NCI-H2196 treated with DMSO at 0.1 percent for 48 hours (cell line): Measurements from ENCODE around the gene SEPTIN10.
"Not testable (repeated sequence)": the region's sequence is repeated elsewhere in the genome, so short reads cannot be mapped to it uniquely, and the experiment has no call there.

ENCODE experiments used
- DNase-seq: peaks from one replicate; lab custom pipeline; 2025; ENCODE audit not compliant: unreplicated experiment; lab: John Stamatoyannopoulos, UW

The SEPTIN10 gene

DNA sequence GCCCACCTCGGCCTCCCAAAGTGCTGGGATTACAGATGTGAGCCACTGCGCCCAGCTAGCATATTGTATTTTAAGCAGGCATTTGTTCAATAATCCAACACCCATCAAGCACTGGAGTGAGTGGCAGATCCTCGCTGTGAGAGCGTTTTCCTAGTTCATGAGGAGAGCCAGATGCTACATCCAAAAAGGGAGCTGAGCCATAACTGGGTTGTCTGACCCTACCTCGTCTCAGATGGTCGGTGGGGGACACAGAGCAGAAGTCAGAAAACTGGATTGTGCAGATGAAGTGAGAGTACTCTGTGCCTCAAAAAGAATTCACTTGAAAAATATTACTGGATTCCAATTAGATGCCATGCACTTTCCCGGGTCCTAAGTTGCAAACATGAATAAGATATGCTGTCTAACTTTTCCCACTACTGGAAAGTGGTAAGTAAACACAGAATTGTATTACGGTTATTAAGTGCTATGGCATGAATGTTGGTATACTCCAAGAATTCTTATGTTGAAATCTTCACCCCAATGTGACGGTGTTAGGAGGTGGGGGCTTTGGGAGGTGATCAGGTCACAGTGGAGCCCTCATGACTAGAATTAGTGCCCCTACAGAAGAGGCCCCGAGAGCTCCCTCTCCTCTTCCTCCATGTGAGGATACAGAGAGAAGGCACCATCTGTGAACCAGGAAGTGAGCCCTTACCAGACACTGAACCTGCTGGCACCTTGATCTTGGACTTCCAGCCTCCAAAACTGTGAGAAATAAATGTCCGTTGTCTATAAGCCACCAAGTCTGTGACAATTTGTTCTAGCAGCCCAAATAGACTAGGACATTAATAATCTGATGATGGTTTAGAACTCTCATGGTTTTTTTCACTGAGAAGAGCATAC is 21.9 kb upstream of the SEPTIN10 start:
- DNase-seq: no peak

DNA sequence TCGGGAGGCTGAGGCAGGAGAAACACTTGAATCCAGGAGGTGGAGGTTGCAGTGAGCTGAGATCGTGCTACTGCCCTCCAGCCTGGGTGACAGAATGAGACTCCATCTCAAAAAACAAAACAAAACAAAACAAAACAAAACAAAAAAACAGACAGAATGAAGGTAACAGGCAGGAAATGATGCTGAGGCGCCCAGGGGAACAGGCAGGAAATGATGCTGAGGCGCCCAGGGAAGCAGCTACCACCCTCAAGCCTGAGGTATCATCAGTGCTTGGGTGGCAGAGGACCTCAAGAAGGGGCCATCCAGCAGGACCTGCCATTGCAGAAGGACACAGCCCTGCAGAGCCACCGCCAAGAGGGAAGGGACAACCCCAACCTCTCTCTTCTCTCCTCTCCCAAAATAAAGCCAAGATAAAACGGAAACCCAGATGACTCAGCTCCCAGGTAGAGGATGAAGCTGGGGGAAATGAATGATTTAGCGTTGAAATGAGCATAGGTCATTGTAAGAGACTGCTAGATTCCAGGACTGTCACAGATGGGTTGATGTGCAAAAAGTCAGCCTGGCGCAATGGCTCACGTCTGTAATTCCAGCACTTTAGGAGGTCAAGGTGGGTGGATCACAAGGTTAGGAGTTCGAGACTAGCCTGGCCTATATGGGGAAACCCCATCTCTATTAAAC is 19.7 kb upstream of the SEPTIN10 start:
- DNase-seq: no peak

DNA sequence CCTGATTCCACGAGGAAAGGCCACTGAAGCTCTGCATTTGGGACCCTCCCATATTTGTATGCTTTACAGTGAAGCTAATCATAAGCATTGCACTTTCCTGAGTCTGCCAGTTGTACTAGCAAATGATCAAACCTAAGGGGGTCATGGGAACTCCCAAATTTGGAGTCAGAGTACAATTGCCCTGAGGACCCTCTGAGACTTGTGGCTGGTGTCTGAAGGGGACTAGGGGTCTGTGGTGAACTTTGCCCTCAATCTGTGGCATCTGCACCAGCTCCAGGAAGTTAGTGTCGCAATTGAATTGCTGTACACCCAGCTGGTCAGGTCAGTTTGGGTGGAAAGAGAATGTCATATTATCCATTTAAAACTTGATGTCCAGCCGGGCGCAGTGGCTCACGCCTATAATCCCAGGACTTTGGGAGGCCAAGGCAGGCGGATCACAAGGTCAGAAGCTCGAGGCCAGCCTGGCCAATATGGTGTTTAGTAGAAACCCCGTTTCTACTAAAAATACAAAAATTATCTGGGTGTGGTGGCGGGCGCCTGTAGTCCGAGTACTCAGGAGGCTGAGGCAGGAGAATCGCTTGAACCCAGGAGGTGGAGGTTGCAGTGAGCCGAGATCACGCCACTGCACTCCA is 18.5 kb upstream of the SEPTIN10 start:
- no peak for DNase-seq

DNA sequence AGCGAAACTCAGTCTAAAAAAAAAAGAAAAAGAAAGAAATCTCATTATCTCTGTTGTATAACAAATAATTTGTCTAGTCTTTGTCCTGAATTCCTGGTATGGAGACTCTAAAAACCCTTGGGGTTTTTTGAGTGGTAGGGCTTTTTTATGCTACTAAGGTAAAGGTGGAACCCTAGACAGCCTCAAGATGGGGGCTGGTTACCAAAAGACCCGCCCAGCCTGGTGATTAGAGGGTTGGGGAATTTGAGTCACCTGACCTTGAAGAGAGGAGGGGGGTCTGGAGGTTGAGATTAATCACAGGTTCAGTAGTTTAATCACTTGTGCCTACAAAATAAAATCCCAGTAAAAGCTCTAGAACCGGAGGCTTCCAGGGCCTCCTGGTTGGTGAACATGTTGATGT is 18.0 kb upstream of the SEPTIN10 start:
- no peak for DNase-seq

DNA sequence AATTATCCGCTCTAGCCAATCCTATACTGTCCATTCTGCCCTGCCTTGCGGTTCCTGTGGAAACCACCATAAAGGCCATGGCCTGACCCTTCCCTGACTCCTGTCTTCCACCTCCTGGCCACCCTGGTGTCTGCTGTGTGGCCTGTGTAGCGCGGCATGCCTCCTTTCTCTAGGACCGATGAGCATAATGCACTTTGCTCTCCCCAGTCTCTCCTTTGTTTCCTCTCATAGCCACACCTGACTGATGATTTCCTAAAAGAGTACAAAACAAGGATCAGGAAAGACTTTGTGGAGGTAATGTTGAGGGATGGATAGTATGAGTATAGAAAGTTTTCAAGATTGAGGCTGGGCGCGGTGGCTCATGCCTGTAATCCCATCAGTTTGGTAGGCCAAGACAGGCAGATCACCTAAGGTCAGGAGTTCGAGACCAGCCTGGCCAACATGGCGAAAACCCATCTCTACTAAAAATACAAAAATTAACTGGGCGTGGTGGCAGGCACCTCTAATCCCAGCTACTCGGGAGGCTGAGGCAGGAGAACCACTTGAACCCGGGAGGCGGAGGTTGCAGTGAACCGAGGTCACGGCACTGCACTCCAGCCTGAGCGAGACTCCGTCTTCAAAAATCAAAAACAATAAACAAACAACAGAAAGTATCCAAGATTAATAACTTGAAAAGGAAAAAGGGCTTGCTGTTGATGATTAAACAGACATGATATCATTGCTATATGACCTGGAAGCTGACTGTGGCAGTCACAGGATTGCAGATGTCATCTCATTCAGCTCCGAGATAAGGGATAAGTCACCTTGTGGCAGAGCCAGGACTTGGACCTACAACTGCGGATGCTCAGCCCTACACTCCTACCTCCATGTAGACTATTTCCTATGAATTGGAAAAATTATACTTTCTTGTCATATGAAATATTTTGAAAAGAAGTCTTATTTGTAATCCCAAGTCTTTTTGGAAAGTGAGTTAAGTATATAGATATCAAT is 17.0 kb upstream of the SEPTIN10 start:
- DNase-seq: no peak

DNA sequence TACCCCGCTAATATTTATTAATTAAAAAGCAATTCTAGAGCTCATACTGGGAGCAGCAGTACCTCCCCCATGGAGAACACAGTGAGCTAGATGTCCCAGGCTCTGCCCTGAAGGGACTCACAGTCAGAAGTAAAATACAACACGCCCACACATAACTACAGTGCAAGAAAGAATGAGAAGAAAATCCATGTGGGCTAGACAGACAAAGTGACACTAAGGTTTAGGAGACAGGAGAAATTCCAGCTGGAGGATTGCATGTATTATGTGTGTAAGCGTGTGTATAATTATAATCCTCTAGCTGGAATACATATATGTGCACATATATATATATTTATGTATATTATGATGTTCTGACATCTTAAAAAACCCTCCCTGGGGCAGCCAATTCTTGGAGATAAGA is 16.1 kb upstream of the SEPTIN10 start:
- no peak for DNase-seq

DNA sequence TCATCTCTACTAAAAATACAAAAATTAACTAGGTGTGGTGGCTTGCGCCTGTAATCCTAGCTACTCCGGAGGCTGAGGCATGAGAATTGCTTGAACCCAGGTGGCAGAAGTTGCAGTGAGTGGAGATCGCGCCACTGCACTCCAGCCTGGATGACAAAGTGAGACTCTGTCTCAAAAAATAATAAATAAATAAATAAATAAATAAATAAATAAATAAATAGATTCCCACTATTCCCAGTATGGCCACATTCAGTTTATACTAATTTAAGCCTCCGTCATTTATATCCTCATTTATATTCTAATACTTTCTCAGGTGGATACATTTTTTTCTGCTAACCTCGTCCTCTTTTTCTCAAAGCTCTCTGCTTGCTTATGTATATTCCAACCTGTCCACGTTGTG is 14.6 kb upstream of the SEPTIN10 start:
- DNase-seq: not testable (repeated sequence)

- no peak for DNase-seq
Measured at GRCh38 chr2:109624339-109624738, 10.6 kb upstream of the SEPTIN10 start.

- DNase-seq: no peak
Measured at GRCh38 chr2:109623923-109624322, 10.2 kb upstream of the SEPTIN10 start.

GRCh38 chr2:109623297-109623696 is 9.5 kb upstream of the SEPTIN10 start:
- DNase-seq: no peak

DNA sequence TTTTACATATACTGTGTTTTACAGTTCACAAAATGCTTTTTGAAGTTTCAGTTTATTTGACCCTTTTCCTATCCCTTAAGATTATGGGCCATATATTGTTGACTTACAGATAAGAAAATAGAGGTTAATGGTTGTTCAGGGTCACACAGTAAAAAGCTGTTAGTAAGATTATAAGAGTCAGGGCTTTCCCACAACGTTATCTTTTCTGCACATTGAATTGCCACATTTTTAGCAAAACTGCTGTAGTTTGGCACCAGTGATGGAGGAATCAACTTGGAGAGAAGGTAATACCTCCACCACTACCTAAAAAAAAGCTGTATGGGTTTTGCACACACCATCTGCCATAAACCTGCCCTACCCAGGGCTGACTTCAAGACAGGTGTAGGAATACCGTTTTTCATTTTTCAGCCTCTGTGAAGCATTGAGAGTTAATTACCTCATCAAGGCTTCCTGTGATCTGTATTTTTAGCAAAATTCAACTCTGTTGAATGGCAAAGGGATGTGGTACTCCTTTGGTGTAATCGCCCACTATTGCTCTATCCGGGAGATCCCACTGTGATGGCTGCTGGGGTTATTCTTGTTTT is 5.4 kb upstream of the SEPTIN10 start:
- DNase-seq: no peak

GRCh38 chr2:109616184-109616583 is 2.4 kb upstream of the SEPTIN10 start:
- no peak for DNase-seq

GRCh38 chr2:109615637-109616144 is 1.9 kb upstream of the SEPTIN10 start:
- DNase-seq: no peak

DNA sequence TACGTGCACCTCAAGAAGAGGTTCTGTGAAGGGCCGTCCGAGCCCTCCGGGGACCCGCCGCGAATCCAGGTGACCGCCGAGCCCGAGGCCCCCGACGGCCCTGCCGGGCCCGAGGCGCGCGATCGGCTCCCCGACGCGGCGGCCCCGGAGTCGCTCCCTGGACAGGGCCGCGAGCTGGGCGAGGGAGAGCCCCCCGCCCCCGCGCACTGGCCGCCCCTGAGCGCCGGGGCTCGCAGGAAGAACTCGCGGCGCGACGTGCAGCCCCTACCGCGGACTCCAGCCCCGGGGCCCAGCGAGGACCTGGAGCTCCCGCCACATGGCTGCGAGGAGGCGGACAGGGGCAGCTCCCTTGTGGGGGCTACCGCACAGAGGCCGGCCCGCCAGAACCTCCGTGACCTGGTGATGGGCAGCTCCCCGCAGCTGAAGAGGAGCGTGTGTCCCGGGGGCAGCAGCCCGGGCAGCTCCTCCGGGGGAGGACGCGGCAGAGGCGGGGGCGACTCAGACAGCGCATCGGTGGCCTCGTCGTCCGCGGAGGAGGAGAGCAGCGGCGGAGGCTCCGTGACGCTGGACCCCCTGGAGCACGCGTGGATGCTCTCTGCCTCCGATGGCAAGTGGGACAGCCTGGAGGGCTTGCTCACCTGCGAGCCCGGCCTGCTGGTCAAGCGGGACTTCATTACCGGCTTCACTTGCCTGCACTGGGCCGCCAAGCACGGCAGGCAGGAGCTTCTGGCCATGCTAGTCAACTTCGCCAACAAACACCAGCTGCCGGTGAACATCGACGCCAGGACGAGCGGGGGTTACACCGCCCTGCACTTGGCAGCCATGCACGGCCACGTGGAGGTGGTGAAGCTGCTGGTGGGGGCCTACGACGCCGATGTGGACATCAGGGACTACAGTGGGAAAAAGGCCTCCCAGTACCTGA is 1.2 kb upstream of the SEPTIN10 start:
- DNase-seq: no peak

DNA sequence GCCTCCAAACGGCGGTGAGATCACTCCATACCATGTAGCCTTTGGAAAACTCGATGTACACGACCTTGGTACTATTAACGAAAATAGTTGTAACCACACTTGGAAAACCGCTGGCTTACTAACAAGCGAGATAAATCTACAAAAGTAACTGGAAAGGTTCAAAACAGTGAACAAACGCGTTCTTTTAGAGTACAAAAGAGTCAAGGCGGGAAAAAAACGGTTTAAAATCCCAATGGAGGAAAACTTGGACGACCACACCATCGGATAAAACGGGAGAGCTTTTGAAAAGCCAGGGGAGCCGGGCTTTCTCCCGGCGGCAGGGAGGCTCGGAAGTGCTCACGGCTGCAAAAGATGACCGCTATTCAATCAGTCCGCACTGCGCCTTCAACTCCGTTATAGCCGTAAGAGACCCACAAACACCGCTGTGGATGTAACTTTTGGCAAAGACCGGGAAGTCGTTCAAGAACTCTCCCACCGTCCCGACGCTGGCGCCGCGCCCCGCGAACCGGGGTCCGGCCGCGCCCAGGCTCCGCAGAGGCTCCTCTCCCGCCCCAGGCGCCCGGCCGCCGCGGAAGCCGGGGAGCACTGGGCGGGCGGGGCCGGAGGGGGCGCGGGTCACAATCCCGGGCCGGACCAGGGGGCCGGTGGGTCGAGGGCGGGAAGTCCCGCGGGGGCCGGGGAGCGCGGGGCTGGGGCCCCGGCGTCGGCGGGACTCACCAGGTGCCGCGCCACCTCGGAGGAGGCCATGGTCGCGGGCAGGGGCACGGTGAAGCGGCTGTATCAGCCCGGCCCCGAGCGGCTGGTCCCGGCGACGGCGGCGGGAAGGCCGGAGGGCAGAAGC is 465 bp downstream of the SEPTIN10 start:
- no peak for DNase-seq

DNA sequence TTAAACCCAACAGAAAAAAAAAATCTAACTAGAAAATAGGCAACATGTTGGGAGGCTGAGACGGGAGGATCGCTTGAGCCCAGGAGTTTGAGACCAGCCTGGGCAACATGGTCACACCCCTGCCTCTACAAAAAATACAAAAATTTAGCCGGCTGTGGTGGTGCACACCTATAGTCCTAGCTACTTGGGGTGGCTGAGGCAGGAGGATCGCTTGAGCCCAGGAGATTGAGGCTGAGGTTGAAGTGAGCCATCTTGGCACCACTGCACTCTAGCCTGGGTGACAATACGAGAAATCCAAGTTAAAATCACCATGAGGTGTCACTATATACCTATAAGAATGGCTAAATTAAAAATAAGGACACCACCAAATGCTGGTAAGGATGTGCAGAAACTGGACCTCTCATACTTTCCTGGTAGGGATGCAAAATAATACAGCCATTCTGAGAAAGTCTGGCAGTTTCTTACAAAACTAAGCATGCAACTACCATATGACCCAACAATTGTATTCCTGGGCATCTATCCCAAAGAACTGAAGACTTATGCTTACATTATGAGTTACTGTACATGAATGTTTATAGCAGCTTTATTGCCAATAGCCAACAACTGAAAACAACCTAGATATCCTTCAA is 2.2 kb downstream of the SEPTIN10 start:
- no peak for DNase-seq

DNA sequence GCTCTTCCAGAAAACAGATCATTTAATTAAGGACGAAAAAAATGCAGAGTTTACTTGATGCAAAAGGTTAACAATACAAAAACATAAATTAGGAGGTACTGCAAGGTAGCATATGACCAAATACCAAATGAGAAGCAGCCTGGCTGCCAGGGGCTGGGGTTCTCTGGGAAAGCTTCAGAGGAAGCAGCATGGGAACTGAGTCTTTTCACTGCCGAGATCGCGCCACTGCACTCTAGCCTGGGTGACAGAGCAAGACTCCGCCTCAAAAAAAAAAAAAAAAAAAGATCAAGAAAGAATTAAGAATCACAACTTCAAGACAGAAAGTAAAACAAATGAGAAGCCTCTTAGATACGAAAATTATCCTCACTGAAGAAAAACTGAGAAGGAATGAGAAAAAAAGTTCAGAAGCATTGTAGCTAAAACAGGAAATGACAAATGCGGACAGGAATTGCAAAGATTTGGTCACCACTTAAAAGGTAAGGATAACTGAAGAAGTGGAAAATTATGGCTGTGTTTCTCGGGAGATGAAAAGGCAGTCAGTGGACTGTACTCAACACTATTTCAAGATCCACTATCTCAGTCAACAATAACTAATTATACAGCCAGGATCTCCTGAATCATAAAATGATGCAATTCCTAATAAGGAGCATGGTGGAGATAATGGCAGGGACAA is 4.3 kb downstream of the SEPTIN10 start:
- no peak for DNase-seq
